GM18870 (cell line): Measurements from ENCODE around the gene HSF2BP.
"Not testable (repeated sequence)": the region's sequence is repeated elsewhere in the genome, so short reads cannot be mapped to it uniquely, and the experiment has no call there.

ENCODE experiments used
- ATAC-seq: cut with Tn5 transposase; IDR thresholded peaks from one replicate; pipeline ENCODE4 v1.9.1; 2021; ENCODE audit warnings: moderate library complexity; ENCODE audit not compliant: unreplicated experiment

HSF2BP gene

DNA sequence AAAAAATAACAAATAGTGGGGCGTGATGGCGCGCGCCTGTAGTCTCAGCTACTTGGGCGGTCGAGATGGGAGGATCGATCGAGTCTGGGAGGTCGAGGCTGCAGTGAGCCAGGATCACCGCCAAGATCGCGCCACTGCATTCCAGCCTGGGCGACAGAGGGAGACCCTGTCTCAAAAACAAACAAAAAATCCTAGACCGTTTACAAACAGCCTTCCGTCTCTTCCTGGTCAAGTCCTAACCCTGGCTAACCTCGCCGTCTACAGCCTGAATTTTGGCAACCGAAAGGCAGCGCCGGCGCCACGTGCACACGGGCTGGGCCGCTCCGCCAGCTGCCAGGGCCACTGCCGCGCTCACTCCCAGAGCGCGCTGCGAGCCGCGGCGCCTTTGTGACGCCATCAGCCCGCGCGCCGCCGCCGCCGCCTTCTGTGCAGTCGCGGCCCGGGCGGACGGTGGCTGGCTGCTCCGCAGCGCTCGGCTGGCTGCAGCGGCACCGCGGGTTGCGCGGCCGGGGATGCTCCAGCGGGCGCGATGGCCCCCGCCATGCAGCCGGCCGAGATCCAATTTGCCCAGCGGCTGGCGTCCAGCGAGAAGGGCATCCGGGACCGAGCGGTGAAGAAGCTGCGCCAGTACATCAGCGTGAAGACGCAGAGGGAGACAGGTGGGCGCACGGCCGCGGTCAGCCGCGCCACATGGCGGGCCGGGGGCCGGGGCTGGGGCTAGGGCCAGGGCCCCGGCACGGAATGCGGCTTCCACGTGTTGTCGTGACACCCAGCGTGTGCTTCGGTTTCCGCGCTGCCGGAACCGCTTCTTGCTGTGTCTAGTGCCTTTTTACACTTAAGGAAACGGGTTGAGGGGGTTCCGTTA, at the start of gene HSF2BP, which contains the start of gene RRP1B:
TSS of gene HSF2BP (minus strand) at position 353 of the 865 bp plus-strand sequence. CDS start 1,392 bp downstream, outside the sequence.
TSS of gene RRP1B (plus strand) at position 425 of the 865 bp plus-strand sequence. CDS start at position 530, 105 bp downstream.
- ATAC-seq = no peak

DNA sequence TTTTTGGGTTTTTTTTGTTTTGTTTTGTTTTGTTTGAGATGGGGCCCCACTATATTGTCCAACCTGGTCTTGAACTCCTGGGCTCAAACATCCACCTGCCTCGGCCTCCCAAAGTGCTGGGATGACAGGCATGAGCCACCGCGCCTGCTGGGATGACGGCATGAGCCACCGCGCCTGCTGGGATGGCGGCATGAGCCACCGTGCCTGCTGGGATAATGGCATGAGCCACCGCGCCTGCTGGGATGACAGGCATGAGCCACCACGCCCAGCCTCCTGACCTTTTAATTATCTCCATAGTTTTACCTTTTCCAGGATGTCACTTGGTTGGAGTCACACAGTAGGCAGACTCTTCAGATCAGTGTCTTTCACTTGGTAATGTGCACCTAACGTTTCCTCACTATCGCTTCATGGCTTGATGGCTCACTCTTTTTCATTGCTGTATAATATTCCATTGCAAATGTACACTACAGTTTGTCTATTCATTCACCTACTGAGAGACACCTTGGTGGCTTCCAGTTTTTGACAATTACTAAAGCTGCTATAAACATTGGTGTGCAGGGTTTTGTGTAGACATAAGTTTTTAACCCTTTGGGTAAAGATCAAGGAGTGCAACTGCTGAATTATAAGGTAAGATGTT, 49.6 kb upstream of the HSF2BP start:
- ATAC-seq = no peak

DNA sequence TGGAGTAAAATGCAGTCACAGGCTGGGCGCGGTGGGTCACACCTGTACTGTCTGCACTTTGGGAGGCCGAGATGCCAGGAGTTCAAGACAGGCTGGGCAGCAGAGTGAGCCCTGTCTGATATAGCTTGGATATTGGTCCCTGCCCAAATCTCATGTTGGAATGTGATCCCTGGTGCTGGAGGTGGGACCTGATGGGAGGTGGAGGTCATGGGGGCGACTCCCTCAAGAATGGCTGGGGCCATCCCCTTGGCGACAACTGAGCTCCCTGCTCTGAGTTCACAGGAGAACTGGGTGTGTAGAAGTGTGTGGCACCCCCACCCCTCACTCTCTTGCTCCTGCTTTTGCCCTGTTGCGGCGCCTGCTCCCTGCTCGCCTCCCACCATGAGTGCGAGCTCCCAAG, 48.2 kb upstream of the HSF2BP start:
- ATAC-seq = no peak

DNA sequence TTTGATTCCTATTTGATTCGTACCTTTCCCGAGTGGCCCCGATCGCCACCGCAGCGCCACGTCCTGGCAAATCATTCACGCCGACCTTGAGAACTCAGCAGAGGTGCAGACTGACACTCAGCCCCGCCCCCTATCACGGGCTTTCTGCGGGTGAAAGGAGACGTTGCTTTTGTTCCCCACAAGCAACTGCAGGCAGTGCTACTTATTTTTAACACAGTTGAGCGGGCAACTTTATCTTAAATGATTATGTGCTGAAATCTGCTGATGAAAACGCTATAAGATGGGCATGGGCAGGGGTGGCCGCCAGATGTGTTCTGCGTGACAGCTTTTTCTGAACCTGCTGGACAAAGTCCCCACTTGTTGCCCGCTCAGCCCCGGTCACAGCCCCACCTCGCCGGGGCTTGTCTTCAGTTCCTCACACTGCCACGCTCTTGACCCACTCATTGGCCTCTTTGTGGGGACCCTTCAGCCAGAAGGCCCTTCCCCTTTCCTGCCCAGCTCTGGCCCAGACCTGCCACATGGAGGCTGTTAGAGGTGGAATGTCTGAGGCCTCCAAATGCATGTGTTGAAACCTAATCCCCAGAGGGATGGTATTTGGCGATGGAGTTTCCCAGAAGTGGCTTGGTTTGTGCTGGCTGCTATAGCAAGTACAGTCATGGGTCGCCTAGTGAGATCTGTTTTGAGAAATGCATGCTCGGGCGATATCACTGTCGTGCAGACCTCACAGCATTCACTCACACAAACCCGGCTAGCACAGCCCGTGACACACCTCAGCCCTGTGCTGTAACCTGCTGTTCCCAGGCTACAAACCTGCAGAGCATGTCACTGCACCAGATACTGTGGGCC, 44.0 kb upstream of the HSF2BP start:
- no peak for ATAC-seq

DNA sequence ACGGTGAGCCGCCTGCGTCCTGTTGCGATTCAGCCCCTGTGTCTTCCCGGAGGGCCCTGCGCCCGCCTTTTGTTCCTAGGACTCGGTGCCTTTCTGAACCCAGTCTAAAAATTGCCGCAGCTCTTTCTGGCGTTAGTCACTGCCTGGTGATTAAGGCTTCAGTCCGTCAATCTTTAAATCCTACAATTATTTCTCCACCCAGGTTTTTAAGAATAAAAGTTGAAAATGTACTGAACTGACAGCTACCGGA, 43.4 kb upstream of the HSF2BP start:
- ATAC-seq = no peak

DNA sequence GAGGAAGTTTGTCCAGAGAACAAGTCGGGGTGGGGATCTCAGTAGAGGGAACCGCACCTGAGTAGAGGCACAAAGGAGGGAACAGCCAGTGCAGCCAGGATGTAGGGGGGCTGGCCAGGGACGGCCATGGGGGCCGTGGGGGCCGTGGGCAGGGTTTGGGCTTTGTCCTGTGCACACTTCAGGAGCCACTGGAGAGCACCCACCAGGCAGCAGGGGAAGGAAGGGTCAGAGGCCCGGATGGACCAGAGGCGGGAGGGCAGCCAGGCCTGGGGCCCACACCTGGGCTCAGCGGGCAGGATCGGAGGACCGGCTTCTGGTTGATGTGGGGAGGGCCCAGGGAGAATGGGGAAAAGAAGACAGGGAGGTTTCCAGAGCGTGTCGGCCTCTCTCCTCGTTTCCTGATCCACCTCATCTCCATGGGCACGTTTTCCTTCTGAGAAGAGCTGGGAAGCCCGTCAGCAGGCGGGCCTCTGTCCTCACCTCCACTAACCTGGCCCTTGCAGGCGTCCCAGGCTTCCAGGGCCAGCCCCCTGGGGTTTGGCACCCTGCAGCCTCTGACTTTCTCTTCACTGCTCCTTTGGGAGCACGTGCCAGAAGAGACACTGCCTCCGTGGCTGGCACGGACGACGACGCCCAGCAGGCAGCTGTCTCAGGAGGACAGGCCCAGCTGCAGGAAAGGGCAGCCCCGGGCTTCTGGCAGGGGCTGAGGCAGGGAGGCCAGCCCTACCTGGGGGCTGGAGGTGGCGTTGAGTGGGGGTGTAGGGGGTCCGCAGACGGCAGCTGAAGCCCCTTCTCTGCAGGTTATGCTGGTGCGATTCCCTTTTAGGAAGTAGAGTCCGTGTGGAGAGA, 42.9 kb upstream of the HSF2BP start:
- ATAC-seq = no peak

DNA sequence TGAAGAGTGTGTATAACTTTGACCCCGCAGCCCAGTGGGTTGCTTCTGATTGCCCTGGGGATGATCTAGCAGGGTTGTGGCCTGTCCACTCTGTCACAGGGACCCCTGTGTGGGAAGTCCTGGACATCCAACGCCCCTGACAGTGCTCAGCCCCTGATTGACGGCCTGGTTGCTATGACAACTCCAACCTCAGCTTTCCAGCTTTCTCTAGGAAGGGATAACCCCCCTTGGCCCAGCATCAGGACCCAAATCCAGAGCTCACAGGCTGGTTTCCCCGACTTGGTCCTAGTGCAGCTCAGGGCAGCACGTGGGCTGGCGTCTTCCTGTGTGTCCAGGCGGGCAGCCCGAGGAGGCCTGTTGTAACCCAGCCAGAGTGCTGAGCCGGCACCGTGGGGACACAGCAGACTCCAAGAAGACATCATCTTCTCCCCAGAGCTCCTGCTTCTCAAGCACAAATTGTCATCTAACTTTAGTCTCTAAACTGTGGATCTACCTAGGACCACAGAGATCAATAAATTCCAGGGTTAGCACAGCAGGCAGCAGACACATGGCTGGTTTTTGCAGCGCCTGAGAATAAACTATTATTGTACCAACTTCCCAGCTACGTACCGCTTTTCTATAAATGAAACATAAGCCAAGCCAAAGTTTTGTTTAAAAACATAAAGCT, 40.8 kb upstream of the HSF2BP start:
- no peak for ATAC-seq

DNA sequence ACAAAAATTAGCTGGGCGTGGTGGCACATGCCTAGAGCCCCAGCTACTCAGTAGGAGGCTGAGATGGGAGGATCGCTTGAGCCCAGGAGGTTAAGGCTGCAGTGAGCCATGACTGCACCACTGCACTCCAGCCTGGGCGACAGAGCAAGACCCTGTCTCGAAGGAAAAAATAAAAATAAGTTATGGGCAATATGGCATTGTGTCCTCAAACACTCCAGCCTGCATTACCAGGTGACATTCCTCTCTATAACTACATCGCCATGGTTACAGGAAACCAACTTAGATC, 40.1 kb upstream of the HSF2BP start:
- not testable (repeated sequence) for ATAC-seq

DNA sequence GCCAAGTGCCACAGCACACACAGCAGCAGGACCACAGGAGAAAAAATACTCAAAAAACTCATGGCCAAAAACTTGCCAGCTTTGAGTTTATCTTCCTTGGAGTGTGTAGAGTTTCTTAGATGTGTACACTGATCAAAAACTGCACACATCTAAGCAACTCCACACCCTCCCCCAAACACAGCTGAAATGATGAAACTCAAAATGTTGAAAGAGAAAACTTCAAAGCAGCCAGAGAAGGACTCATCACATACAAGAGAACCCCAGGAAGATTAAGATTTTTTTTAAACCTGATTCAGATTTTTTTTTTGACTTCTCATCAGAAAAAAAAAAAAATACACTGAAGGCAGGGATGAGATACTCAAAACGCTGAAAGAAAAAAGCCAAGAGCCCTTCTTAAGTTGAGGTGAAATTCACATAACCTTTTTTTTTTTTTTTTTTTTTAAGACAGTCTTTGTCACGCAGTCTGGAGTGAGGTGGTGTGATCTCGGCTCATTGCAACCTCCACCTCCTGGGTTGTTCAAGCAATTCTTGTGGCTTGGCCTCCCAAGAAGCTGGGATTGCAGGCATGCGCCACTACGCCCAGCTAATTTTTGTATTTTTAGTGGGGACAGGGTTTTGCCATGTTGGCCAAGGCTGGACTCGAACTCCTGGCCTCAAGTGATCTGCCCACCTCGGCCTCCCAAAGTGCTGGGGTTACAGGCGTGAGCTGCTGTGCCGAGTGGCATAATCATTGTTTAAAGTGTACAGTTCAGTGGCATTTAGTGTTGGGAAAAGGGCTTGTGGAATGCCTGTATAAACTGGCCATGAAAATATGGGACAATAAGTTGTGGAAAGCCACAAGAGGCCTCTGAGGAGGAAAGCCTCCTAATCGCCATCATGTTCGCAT, 38.7 kb upstream of the HSF2BP start:
- ATAC-seq = no peak

DNA sequence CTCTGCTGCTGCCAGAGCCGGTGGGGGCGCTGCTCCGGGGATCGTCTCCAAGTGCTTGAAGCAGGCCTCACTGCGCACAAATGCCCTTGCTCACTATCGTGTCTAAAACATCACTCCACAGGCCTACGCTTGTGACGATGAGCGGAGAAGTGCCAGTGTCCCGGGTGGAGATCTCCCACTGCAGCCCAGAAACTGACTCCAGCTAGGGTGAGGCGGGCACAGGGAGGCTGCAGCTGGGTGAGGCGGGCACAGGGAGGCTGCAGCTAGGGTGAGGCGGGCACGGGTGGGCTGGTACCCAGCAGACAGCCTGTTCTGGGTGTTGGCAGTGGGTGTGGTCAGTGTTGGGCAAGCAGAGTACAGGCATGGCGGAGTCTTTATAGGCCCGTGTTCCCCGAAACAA, 36.9 kb upstream of the HSF2BP start:
- no peak for ATAC-seq

DNA sequence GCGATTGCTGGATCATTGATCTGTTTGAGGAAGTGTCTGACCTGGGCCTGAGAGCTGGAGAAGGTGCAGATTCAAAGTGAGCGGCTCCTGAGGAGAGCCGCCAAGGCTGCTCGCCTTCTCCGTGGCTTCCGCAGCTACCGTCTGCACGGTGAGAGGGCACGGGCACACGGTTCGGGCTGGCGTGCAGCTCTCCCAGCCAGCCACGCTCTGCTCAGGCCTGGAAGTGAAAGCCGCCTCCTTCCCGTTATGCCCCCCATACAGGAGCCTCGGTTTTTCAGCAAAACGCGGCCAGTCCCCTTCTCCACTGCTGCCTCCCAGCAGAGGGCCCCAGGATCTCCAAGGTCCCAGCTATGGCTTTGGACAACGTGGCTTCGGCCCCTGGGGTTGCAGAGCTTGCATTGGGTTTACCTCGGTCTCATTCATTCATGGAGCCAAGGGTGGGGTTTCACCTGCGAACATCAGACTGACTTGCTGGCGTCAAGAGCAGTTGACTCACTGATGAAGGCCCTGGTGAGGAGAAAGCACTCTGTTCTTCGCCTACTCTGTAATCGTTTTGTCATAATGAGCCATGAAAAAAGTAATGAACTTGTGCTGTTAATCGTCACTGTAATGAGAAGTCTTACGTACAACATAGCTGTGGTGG, 35.3 kb upstream of the HSF2BP start:
- no peak for ATAC-seq

DNA sequence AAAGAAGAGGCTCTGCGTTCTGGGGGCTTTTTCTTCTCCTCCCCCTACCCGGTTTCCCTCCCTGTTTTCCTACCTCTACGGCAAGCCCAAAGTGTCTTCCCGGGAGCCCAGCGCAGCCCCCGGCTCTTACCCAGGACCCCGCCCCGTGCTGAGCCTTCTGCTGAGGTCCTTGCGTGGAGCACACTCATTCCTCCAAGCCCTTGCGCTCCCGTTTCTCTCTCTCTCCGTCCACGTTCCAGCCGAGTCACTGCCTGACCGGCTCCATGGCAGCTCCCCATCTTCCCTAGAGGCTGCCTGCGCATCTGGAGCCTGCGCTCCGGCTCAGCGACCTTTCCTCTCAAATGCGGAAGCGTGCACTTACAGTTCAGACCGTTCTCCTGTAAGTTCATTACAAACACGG, 34.7 kb upstream of the HSF2BP start:
- no peak for ATAC-seq

DNA sequence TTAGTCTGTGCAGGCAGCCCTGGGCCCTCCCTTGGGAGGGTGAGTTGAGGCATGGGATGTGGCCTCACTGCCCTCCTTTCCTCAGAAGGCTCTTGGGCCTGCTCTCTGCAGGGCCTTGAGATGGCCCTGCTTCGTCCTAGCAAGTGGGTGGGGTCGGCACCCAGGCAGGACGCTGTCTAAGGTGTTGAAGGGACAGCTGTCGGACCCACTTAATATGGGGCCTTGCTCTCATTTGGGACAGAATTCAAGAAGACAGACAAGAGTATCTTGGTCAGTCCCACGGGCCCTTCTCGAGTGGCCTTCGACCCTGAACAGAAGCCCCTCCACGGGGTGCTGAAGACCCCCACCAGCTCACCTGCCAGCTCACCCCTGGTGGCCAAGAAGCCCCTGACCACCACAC, 33.7 kb upstream of the HSF2BP start:
- ATAC-seq = no peak

DNA sequence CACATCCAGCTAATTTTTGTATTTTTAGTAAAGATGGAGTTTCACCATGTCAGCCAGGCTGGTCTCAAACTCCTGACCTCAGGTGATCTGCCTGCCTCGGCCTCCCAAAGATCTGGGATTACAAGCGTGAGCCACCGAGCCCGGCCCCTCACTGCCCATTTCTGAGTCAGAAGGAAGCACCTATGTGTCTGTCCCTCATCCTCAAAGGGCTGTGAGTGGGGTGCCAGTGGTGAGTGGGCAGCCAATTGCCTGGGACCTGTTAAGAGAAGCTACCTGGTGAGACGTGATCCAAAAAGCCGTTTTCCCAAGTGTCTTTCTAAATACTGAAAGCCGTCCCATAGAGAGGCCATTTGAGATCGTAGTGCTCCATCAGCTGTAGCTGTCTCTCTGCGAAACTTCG, 32.5 kb upstream of the HSF2BP start:
- no peak for ATAC-seq

DNA sequence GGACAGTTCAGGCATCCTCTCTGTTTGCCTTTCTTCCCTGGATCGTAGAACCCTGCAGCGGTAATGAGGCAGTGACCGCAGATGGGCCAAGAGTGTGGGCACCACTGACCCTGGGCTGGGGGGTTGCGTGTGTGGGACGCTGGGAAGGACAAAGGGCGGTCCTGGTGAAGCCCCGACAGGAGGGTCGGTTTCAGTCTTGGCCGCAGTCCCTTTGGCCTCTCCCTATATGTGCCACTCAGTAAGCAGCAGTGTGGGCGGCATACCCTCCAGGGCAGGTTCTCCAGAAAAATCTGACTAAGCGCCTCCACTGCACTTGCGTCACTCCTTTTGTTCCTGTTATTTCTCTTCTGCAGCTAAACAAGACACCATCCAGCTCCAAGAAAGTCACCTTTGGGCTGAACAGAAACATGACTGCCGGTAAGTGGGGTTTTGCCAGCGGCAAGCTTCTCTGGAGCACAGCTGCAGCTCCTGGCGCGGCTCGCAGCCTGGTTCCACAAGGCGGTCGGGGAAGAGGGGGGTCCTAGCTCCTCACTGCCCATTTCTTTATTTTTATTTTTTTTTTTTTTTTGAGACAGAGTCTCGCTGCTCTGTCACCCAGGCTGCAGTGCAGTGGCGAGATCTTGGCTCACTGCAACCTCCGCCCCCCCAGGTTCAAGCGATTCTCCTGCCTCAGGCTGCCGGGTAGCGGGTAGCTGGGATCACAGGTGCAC, 32.0 kb upstream of the HSF2BP start:
- ATAC-seq = no peak

DNA sequence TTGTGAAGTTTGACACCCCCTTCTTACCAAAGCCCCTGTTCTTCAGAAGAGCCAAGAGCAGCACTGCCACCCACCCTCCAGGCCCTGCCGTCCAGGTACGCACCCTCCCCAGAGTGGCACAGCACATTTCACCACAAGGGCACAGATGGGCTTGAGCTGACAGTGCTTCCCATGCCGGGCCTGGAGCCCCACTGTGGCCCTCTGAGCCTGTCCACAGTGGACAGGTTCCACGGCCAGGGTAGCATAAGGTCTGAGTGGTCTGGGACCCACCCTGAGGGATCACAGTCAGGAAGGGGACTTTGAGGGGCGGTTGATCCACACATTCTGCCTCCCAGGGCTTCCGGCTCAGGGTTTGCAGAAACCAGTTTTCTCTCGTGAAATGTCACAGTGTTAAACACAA, 31.1 kb upstream of the HSF2BP start:
- ATAC-seq = no peak

DNA sequence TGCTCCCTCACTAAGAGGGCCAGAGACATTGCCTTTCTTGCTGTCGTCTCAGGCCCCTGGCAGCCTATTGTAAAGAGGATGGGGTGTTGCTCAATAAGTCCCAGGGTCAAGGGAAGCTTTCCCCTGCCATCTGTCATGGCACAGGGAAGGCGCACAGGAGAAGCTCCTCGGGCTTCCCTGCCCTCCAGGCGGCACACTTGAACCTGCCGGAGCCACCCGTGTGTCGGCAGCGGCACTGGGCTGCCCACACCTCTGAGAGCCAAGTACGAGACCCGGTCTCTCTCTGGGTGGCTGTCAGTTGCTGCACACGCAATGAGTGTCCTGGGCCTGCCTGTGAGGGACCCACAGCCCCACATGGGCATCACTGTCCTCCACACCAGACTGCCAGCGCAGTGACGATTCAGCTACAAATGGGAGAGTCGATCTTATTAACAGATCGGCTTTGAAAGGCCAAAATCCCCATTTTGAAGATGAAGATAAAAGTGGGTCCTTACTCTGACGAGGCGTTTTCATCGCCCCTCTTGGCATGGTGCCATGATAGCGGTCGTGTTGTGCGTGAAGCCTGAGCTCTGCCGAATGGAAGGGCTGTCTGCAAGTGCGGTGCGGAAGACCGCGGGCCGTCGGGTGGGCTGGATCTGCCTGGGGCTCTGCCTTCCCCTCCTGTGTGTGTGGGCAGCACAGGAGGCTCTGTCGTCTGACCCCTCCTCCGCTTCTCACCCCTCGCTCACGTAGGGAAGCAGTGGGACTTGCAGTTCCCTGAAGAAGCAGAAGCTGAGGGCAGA, 30.5 kb upstream of the HSF2BP start:
- no peak for ATAC-seq

DNA sequence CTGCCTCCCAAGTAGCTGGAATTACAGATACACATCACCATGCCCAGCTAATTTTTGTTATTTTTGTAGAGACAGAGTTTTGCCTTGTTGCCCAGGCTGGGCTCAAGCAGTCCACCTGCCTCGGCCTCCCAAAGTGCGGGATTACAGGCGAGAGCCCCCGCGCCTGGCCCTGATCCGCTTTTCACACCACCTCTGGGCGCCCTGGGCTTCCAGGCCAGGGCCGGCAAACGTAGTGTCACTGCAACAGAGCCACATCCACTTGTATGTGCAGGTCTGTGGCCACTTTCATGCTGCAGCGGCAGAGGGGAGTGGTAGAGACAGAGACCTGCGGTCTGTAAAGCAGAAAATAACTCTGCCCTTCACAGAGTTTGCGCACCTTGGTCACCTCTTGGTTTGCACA, 29.6 kb upstream of the HSF2BP start:
- no peak for ATAC-seq
